H1 (cell line): ENCODE data around the gene ZNF618. TPM values are rescaled to one million over a fixed set of nuclear protein-coding genes. Genes with fewer than 3 reads are reported as not detected.

Experiments used
- CTCF ChIA-PET: fragments of 300-600 bp; sonication (Branson Sonifier 250); formaldehyde crosslinking; loops from one replicate; lab custom pipeline; 2021; ENCODE audit not compliant: partially characterized antibody; lab: Charles Lee
- POLR2A ChIA-PET: fragments of 300-600 bp; sonication (Branson Sonifier 250); formaldehyde crosslinking; loops from one replicate; lab custom pipeline; 2021; ENCODE audit warnings: inconsistent platforms; ENCODE audit not compliant: partially characterized antibody; lab: Charles Lee
- DNase-seq, 2 experiments: peaks; one replicate each; pipeline versions ENCODE4 v3.0.0 to v3.0.0-alpha.2; 2010 to 2022; ENCODE audit warnings: low spot score in 2 of 2, low read depth in 1 of 2, mixed read lengths in 1 of 2
- FAIRE-seq: peaks from 2 replicates; lab custom pipeline; 2011; peaks lifted over from hg19 to GRCh38; lab: Jason Lieb, UNC
- H2AFZ ChIP-seq: 2 replicates; pipeline ENCODE4 v1.8.1; 2012; ENCODE audit warnings: low read length, inconsistent platforms
- H2AK5ac ChIP-seq: 2 replicates; pipeline ENCODE4 v1.6.1; 2013; ENCODE audit warnings: low read depth, low read length
- H2BK120ac ChIP-seq: replicated peaks from 2 replicates; pipeline ENCODE3; 2013; ENCODE audit warnings: low read depth, low read length, inconsistent platforms
- H2BK12ac ChIP-seq: 2 replicates; pipeline ENCODE4 v1.6.1; 2013; ENCODE audit warnings: low read depth, low read length
- H2BK15ac ChIP-seq: 2 replicates; pipeline ENCODE4 v1.6.1; 2013; ENCODE audit warnings: low read length
- H2BK20ac ChIP-seq: 2 replicates; pipeline ENCODE4 v1.6.1; 2013; ENCODE audit warnings: low read length
- H2BK5ac ChIP-seq: 2 replicates; pipeline ENCODE4 v1.6.1; 2013; ENCODE audit warnings: low read depth, low read length
- H3K14ac ChIP-seq: 2 replicates; pipeline ENCODE4 v1.6.1; 2013; ENCODE audit warnings: inconsistent platforms; ENCODE audit not compliant: insufficient read length
- H3K18ac ChIP-seq: 2 replicates; pipeline ENCODE4 v1.6.1; 2013; ENCODE audit warnings: low read length; ENCODE audit errors: extremely low read depth
- H3K23ac ChIP-seq: 2 replicates; pipeline ENCODE4 v1.6.1; 2013; ENCODE audit warnings: inconsistent platforms; ENCODE audit not compliant: insufficient read length
- H3K23me2 ChIP-seq: 2 replicates; pipeline ENCODE4 v1.6.1; 2013; ENCODE audit warnings: low read depth, low read length
- H3K27ac ChIP-seq: 2 replicates; pipeline ENCODE4 v1.6.1; 2011; ENCODE audit warnings: low read depth, low read length, inconsistent platforms
- H3K27me3 ChIP-seq, 4 experiments: replicated peaks in 1 of 4; 1 replicate in 1 of 4; 2 replicates in 3 of 4; pipeline versions ENCODE4 v1.6.1 to v1.8.1; 2011 to 2013; ENCODE audit warnings: low read length in 3 of 4, mild to moderate bottlenecking in 3 of 4, inconsistent platforms in 2 of 4, mixed read lengths in 2 of 4, moderate library complexity in 1 of 4; ENCODE audit not compliant: control insufficient read depth in 3 of 4, insufficient read depth in 3 of 4; ENCODE audit errors: extremely low read depth in 1 of 4
- H3K36me3 ChIP-seq, 4 experiments: 2 replicates each; pipeline versions ENCODE4 v1.6.1 to v1.8.1; 2011 to 2013; ENCODE audit warnings: mild to moderate bottlenecking in 4 of 4, low read length in 3 of 4, moderate library complexity in 2 of 4, control low read depth in 1 of 4, inconsistent platforms in 1 of 4; ENCODE audit not compliant: insufficient read depth in 4 of 4, control insufficient read depth in 2 of 4
- H3K4ac ChIP-seq: replicated peaks from 2 replicates; pipeline ENCODE3; 2013; ENCODE audit warnings: low read length, low read depth, mixed read lengths, inconsistent platforms; ENCODE audit not compliant: insufficient read length
- H3K4me1 ChIP-seq, 4 experiments: replicated peaks in 1 of 4; 1 replicate in 1 of 4; 2 replicates in 3 of 4; pipeline versions ENCODE4 v1.6.1 to v1.8.1; 2011 to 2013; ENCODE audit warnings: low read length in 3 of 4, inconsistent platforms in 2 of 4, mixed read lengths in 1 of 4; ENCODE audit not compliant: insufficient read depth in 4 of 4, control insufficient read depth in 3 of 4
- H3K4me2 ChIP-seq, 2 experiments: 2 replicates each; pipeline versions ENCODE4 v1.6.1 to v1.8.1; 2011 to 2013; ENCODE audit warnings: low read depth in 2 of 2, low read length in 2 of 2, control low read depth in 1 of 2, inconsistent platforms in 1 of 2, mild to moderate bottlenecking in 1 of 2; ENCODE audit not compliant: insufficient read depth in 1 of 2
- H3K4me3 ChIP-seq, 4 experiments: fragments of 200-600, 300-600 bp in 1 of 4; sonication (generic), shearing (Covaris generic), sonication (Bioruptor Twin) in 1 of 4; 2 replicates each; pipeline versions ENCODE4 v1.5.1 to v1.8.1; 2011 to 2016; ENCODE audit warnings: low read length in 4 of 4, low read depth in 3 of 4, control low read depth in 2 of 4, inconsistent platforms in 2 of 4, mild to moderate bottlenecking in 2 of 4, mixed read lengths in 1 of 4, moderate library complexity in 1 of 4; ENCODE audit not compliant: insufficient read depth in 2 of 4; ENCODE audit errors: extremely low read depth in 1 of 4
- H3K56ac ChIP-seq: replicated peaks from 2 replicates; pipeline ENCODE3; 2013; ENCODE audit warnings: low read depth, mild to moderate bottlenecking, mixed read lengths, low read length, inconsistent platforms; ENCODE audit not compliant: insufficient read length
- H3K79me1 ChIP-seq: 2 replicates; pipeline ENCODE4 v1.6.1; 2013; ENCODE audit warnings: low read depth, low read length, control low read depth
- H3K79me2 ChIP-seq, 2 experiments: 2 replicates each; pipeline versions ENCODE4 v1.6.1 to v1.8.1; 2012 to 2013; ENCODE audit warnings: low read length in 2 of 2, mild to moderate bottlenecking in 2 of 2, inconsistent platforms in 1 of 2; ENCODE audit not compliant: insufficient read depth in 2 of 2, control insufficient read depth in 1 of 2
- H3K9ac ChIP-seq, 4 experiments: replicated peaks in 1 of 4; 1 replicate in 1 of 4; 2 replicates in 3 of 4; pipeline versions ENCODE4 v1.6.1 to v1.8.1; 2011 to 2013; ENCODE audit warnings: low read depth in 3 of 4, low read length in 3 of 4, control low read depth in 2 of 4, mild to moderate bottlenecking in 2 of 4, moderate library complexity in 2 of 4, inconsistent platforms in 1 of 4; ENCODE audit errors: extremely low read depth in 1 of 4
- H3K9me3 ChIP-seq, 2 experiments: 2 replicates each; pipeline versions ENCODE4 v1.6.1 to v1.8.1; 2012 to 2013; ENCODE audit warnings: mild to moderate bottlenecking in 2 of 2, moderate library complexity in 2 of 2, control low read depth in 1 of 2, inconsistent platforms in 1 of 2, low read depth in 1 of 2, low read length in 1 of 2, mixed read lengths in 1 of 2; ENCODE audit not compliant: insufficient read depth in 2 of 2
- H4K20me1 ChIP-seq, 2 experiments: replicated peaks in 1 of 2; 2 replicates each; pipeline versions ENCODE3 to v1.8.1; 2011 to 2013; ENCODE audit warnings: inconsistent platforms in 2 of 2, low read length in 2 of 2, mild to moderate bottlenecking in 1 of 2; ENCODE audit not compliant: insufficient read depth in 2 of 2, control insufficient read depth in 1 of 2
- H4K5ac ChIP-seq: 2 replicates; pipeline ENCODE4 v1.6.1; 2013; ENCODE audit warnings: low read length, low read depth, mixed read lengths, inconsistent platforms; ENCODE audit not compliant: insufficient read length
- H4K8ac ChIP-seq: 2 replicates; pipeline ENCODE4 v1.8.0; 2013; ENCODE audit warnings: mild to moderate bottlenecking, moderate library complexity, low read length, inconsistent platforms; ENCODE audit not compliant: insufficient read depth; ENCODE audit errors: extremely low read depth
- H4K91ac ChIP-seq: replicated peaks from 2 replicates; pipeline ENCODE3; 2013; ENCODE audit warnings: low read length, mixed read lengths, inconsistent platforms; ENCODE audit not compliant: insufficient read length
- CHD2 ChIP-seq: IDR thresholded peaks from 2 replicates; pipeline ENCODE4 v1.6.1; 2012; ENCODE audit warnings: low read length, improper control_type of control experiment
- CTCF ChIP-seq, 3 experiments: IDR thresholded peaks; 1 replicate in 2 of 3; 2 replicates in 1 of 3; pipeline versions ENCODE4 v1.5.1 to v1.6.1; 2011; ENCODE audit warnings: low read length in 3 of 3, mild to moderate bottlenecking in 3 of 3, inconsistent platforms in 2 of 3, low read depth in 1 of 3, moderate library complexity in 1 of 3; ENCODE audit not compliant: insufficient read depth in 1 of 3; ENCODE audit errors: control extremely low read depth in 1 of 3
- HDAC2 ChIP-seq, 2 experiments: fragments of 300-600 bp in 1 of 2; sonication (generic) in 1 of 2; IDR thresholded peaks; 2 replicates each; pipeline ENCODE4 v1.6.1; 2011 to 2012; ENCODE audit warnings: low read depth in 2 of 2, low read length in 2 of 2, mild to moderate bottlenecking in 2 of 2, moderate library complexity in 2 of 2, borderline replicate concordance in 1 of 2, inconsistent platforms in 1 of 2
- NRF1 ChIP-seq: IDR thresholded peaks from 2 replicates; pipeline ENCODE4 v1.6.1; 2011; ENCODE audit warnings: mild to moderate bottlenecking, low read depth, low read length, improper control_type of control experiment
- SIN3A ChIP-seq, 2 experiments: IDR thresholded peaks in 1 of 2; conservative IDR thresholded peaks in 1 of 2; 2 replicates each; pipeline ENCODE4 v1.6.1; 2011 to 2012; ENCODE audit warnings: low read length in 2 of 2, improper control_type of control experiment in 1 of 2, low read depth in 1 of 2, mild to moderate bottlenecking in 1 of 2
- WGBS, 2 experiments: shearing (Covaris generic) in 1 of 2; methylation state at CpG; one replicate each; pipeline versions ENCODE4 v1.1.6 to v1.1.7; 2013 to 2015; ENCODE audit warnings: low lambda C conversion rate in 2 of 2, mixed read lengths in 2 of 2, inconsistent platforms in 1 of 2, low coverage in 1 of 2, missing lambda C conversion rate in 1 of 2; ENCODE audit not compliant: insufficient replicate concordance in 2 of 2, insufficient coverage in 1 of 2, insufficient read length in 1 of 2; ENCODE audit errors: extremely low coverage in 1 of 2, missing lambda C conversion rate in 1 of 2; 5-methylcytosine and 5-hydroxymethylcytosine counted together
- polyA plus RNA-seq, 7 experiments: library from polyadenylated mRNA; depleted of rRNA in 3 of 7; stranded (reverse) in 5 of 7; unstranded in 2 of 7; fragments of >200 nt in 5 of 7; fragments of 200-250 nt in 2 of 7; gene quantifications; 1 replicate in 5 of 7; 2 replicates in 1 of 7; 4 replicates in 1 of 7; pipeline versions ENCODE4 v1.2.1 to v1.2.3, GENCODE V29; 2011 to 2013; ENCODE audit warnings: missing spikeins in 2 of 7, mixed read lengths in 2 of 7
- total RNA-seq: library from RNA; stranded (reverse); fragmentation: NEBNext Ultra II Directional; extraction: Animal tissue kit (Norgen Biotek cat#: 25700); gene quantifications from 2 replicates; pipeline ENCODE4 v1.2.1, GENCODE V29; 2021

The ZNF618 gene
- total and polyA plus RNA-seq, 2 of the 8 experiments (the other 6 are each of a cell fraction or from before 2014, with no cell fraction given): 9.6 to 28.5 TPM

GRCh38 chr9:113976915-113977314, 100.8 kb downstream of the ZNF618 start:
- Histone ChIP-seq H3K36me3 (0 out of 8 replicates have a peak, but pooled peaks cover 0 to 3% (median 0%) of the 10 kb centered on the region in 4 experiments), H4K5ac (no peak overlapping the region), H3K4me1 (no peaks in the 10 kb centered on the region), H2BK20ac (no peak overlapping the region), H2AK5ac (no peak overlapping the region), H2BK5ac (no peak overlapping the region), H3K79me1 (peaks cover 4% of the 10 kb centered on the region; the same call in 1 of the 2 replicates), H4K20me1 (peaks cover 0 to 4% of the 10 kb centered on the region in 2 experiments), H3K79me2 (no peaks in the 10 kb centered on the region), H3K23ac (no peak overlapping the region), H4K91ac (no peak overlapping the region), H3K27me3 (no peaks in the 10 kb centered on the region), H3K4ac (no peak overlapping the region), H3K4me3 (no peak overlapping the region), H3K9ac (no peak overlapping the region), H2BK15ac (no peak overlapping the region), H2AFZ (no peak overlapping the region), H2BK120ac (no peak overlapping the region), H3K4me2 (no peak overlapping the region), H3K14ac (no peak overlapping the region), H3K9me3 (no peaks in the 10 kb centered on the region), H2BK12ac (no peak overlapping the region), H3K23me2 (no peaks in the 10 kb centered on the region), H4K8ac (no peak overlapping the region), H3K18ac (no peak overlapping the region), H3K27ac (no peak overlapping the region), H3K56ac (no peak overlapping the region)
- WGBS, 2 experiments: 85% methylated on average over 8 of the region's 8 CpGs; no CpG with 5 or more reads in 1 of the 2 experiments
- CTCF ChIA-PET: interaction anchor here (0.7 kb wide), 2 partner anchors 11 to 169 kb away, joined by 3 read pairs; no protein-coding TSS in a partner anchor
- POLR2A ChIA-PET: interaction anchor here (1.0 kb wide), 1 partner anchor 9 kb away, joined by 3 read pairs; no protein-coding TSS in a partner anchor
- TF ChIP-seq NRF1 (no peak), CTCF (IDR thresholded peaks at IDR 0.05; ENCODE audit: control extremely low read depth in 1 of 3, insufficient read depth in 1 of 3, low read depth in 1 of 3, low read length in 3 of 3) (no peak), SIN3A (conservative IDR thresholded peaks at IDR 0.05 in 1 of 2, IDR thresholded peaks at IDR 0.05 in 1 of 2; ENCODE audit: low read depth in 1 of 2, low read length in 2 of 2) (no peak), HDAC2 (IDR thresholded peaks at IDR 0.05; ENCODE audit: borderline replicate concordance in 1 of 2, low read depth in 2 of 2, low read length in 2 of 2) (no peak), CHD2 (no peak)
- DNase-seq (no peak), FAIRE-seq (no peak)
